Stimulated activated naive B cell treated with anti-CD40 and anti-IgM and Interleukin-4, amounts not matched to agents 10 μg/mL and 1 μg/mL and 100 μg/mL, for 72 hours (primary cell): Measurements from ENCODE around the gene GALNT5.
"Not testable (repeated sequence)": the region's sequence is repeated elsewhere in the genome, so short reads cannot be mapped to it uniquely, and the experiment has no call there.

ENCODE experiments used
- ATAC-seq, 2 donors: fragments of 150-1000 bp; cut with Tn5 transposase; replicated peaks; 2 replicates each; pipeline ENCODE4 v1.10.0; 2021; ENCODE audit warnings: moderate library complexity in 1 of 2
- DNase-seq: peaks from one replicate; pipeline ENCODE4 v3.0.0; 2021
- H3K27ac Mint-ChIP-seq: one replicate; pipeline ENCODE4 v1.8.0; 2022; ENCODE audit warnings: mild to moderate bottlenecking, mixed read lengths
- H3K27me3 Mint-ChIP-seq, 2 donors: one replicate each; pipeline ENCODE4 v1.8.0; 2022; ENCODE audit warnings: mixed read lengths in 2 of 2
- H3K36me3 Mint-ChIP-seq, 2 donors: one replicate each; pipeline ENCODE4 v1.8.0; 2022; ENCODE audit warnings: mixed read lengths in 2 of 2, mild to moderate bottlenecking in 1 of 2
- H3K4me1 Mint-ChIP-seq, 2 donors: one replicate each; pipeline ENCODE4 v1.8.0; 2022; ENCODE audit warnings: mixed read lengths in 2 of 2, mild to moderate bottlenecking in 1 of 2
- H3K4me3 Mint-ChIP-seq, 2 donors: one replicate each; pipeline ENCODE4 v1.8.0; 2022; ENCODE audit warnings: mild to moderate bottlenecking in 2 of 2, mixed read lengths in 2 of 2, moderate library complexity in 1 of 2
- H3K9me3 Mint-ChIP-seq, 2 donors: one replicate each; pipeline ENCODE4 v1.8.0; 2022; ENCODE audit warnings: mixed read lengths in 2 of 2, mild to moderate bottlenecking in 1 of 2

The GALNT5 gene, protein sequence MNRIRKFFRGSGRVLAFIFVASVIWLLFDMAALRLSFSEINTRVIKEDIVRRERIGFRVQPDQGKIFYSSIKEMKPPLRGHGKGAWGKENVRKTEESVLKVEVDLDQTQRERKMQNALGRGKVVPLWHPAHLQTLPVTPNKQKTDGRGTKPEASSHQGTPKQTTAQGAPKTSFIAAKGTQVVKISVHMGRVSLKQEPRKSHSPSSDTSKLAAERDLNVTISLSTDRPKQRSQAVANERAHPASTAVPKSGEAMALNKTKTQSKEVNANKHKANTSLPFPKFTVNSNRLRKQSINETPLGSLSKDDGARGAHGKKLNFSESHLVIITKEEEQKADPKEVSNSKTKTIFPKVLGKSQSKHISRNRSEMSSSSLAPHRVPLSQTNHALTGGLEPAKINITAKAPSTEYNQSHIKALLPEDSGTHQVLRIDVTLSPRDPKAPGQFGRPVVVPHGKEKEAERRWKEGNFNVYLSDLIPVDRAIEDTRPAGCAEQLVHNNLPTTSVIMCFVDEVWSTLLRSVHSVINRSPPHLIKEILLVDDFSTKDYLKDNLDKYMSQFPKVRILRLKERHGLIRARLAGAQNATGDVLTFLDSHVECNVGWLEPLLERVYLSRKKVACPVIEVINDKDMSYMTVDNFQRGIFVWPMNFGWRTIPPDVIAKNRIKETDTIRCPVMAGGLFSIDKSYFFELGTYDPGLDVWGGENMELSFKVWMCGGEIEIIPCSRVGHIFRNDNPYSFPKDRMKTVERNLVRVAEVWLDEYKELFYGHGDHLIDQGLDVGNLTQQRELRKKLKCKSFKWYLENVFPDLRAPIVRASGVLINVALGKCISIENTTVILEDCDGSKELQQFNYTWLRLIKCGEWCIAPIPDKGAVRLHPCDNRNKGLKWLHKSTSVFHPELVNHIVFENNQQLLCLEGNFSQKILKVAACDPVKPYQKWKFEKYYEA

DNA sequence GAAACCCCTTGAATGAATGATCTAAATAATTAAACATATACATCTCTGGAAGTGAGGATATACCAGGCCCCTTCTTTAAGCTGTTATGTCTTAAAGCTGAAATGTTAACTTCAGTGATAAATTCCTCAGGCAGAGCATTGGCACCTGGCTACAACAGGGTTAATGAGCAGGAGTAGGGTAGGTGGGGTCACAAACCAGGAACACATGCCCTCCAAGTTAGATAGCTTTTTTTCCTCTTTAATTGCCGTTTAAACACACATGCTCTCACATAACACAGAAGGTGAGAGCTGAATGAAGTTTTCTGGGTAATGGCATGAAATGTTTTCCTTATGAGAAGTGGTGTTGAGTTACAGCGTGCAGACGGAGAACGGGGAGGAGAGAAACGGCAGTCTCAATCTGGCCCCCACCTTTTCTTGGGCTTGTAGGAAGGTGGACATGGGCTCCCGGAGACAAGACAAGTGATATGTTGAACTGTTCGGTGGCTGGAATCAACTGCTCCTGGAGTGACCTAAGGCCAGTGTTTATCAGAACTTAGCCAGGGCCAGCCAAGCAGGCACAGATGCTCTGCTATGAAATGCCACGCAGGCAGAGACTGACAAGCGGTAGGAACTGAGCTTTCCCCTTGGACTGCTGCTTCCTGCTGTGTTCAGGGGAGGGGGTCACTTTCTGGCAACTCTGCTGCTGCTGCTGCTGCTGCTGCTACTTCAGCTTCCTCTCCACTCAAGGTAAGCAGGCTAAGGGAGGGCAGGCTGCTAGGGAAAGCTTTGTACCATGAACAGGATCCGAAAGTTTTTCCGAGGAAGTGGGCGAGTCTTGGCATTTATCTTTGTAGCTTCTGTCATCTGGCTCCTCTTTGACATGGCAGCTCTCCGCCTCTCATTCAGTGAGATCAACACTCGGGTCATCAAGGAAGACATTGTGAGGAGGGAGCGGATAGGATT is at the start of gene GALNT5:
Gene GALNT5, plus strand, starts transcription at position 394 of the 941 bp plus-strand sequence. Its CDS starts 378 bp downstream, at position 772.
- no peak within 1 kb of the TSS for H3K27ac Mint-ChIP-seq
- H3K36me3 Mint-ChIP-seq: no peaks in the 10 kb centered on the region
- no peak within 1 kb of the TSS for H3K4me3 Mint-ChIP-seq
- no peaks in the 10 kb centered on the region for H3K9me3 Mint-ChIP-seq
- no peak for DNase-seq
- H3K27me3 Mint-ChIP-seq: peaks cover 20 to 34% of the 10 kb centered on the region in 2 donors
- peak in 1 of 2 donors; percentile 28 for ATAC-seq
- peaks cover 10 to 34% of the 10 kb centered on the region in 2 donors for H3K4me1 Mint-ChIP-seq

- no peaks in the 10 kb centered on the region for H3K9me3 Mint-ChIP-seq
- no peak overlapping the region for H3K27ac Mint-ChIP-seq
- no peak overlapping the region for H3K4me3 Mint-ChIP-seq
- no peaks in the 10 kb centered on the region for H3K36me3 Mint-ChIP-seq
- no peaks in the 10 kb centered on the region for H3K4me1 Mint-ChIP-seq
- no peak for ATAC-seq
- no peak for DNase-seq
- peaks cover 0 to 4% of the 10 kb centered on the region in 2 donors for H3K27me3 Mint-ChIP-seq
Measured at GRCh38 chr2:157216286-157216965, 41.1 kb upstream of the GALNT5 start.

GRCh38 chr2:157217409-157217808 is 40.1 kb upstream of the GALNT5 start:
- DNase-seq: no peak
- H3K4me3 Mint-ChIP-seq: no peak overlapping the region

DNA sequence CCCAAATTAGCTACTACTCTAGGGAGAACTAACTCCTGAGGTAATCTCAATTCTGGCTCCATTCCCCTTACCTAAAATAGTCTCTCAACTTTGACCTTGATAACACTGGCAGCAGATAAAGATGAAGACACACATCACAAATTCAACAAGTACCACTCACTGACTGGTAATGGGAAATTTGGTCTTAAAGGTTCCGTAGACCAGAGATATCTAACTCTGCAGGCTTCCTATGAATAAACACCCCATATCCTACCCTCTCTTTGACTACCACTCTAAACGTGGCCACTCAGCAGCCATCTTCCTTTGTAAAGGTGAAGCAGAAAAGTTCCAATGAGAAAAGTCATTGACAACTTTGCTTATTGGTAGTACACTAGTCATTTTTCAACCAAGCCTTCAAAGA is 38.6 kb upstream of the GALNT5 start:
- Mint-ChIP-seq H3K4me1 (no peaks in the 10 kb centered on the region), H3K27me3 (peaks cover 0 to 4% of the 10 kb centered on the region in 2 donors), H3K4me3 (no peak overlapping the region), H3K36me3 (no peaks in the 10 kb centered on the region), H3K9me3 (no peaks in the 10 kb centered on the region), H3K27ac (no peak overlapping the region)
- ATAC-seq (no peak), DNase-seq (no peak)

More at GRCh38 chr2:157217409-157217808, 40.1 kb upstream of the GALNT5 start:
- Mint-ChIP-seq H3K27me3 (peaks cover 0 to 4% of the 10 kb centered on the region in 2 donors), H3K36me3 (no peaks in the 10 kb centered on the region), H3K9me3 (no peaks in the 10 kb centered on the region), H3K27ac (no peak overlapping the region), H3K4me1 (no peaks in the 10 kb centered on the region)
- no peak for ATAC-seq

GRCh38 chr2:157220502-157220901 is 37.0 kb upstream of the GALNT5 start:
- no peaks in the 10 kb centered on the region for H3K9me3 Mint-ChIP-seq
- no peak overlapping the region for H3K4me3 Mint-ChIP-seq
- H3K36me3 Mint-ChIP-seq: no peaks in the 10 kb centered on the region
- DNase-seq (no peak), ATAC-seq (no peak)
- H3K4me1 Mint-ChIP-seq: no peaks in the 10 kb centered on the region
- peaks cover 0 to 4% of the 10 kb centered on the region in 2 donors for H3K27me3 Mint-ChIP-seq
- H3K27ac Mint-ChIP-seq: no peak overlapping the region

DNA sequence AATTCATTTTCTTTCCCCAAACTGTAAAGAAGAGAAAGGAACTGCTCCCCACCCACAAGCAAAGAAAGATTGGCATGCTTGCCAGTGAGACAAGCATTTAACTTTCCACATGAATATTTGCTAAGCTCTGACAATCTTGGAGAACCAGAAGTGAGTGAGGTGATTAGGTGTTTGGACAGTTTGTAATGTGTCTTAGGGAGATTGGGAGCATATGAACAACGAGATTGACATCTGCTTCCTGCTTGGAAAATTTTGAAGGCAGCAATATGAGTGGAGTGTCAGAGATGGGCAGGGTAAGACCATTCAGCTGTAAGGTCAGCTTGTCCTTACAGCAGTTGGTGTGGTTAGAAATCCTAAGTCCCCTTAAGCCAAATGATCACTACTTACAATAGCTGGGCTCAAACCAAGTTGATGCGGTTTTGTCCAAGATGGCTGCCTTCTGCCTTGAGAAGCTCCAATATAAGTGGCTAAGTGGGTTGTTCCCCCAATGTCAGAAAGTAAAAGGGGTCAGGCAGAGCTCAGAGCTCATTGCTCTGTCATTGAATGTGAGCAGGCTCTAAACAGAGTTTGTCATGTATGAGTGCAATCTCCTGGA is 36.0 kb upstream of the GALNT5 start:
- ATAC-seq: no peak
- Mint-ChIP-seq H3K4me3 (no peak overlapping the region), H3K27me3 (no peaks in the 10 kb centered on the region), H3K9me3 (no peaks in the 10 kb centered on the region), H3K4me1 (no peaks in the 10 kb centered on the region), H3K36me3 (no peaks in the 10 kb centered on the region), H3K27ac (no peak overlapping the region)
- DNase-seq: no peak

DNA sequence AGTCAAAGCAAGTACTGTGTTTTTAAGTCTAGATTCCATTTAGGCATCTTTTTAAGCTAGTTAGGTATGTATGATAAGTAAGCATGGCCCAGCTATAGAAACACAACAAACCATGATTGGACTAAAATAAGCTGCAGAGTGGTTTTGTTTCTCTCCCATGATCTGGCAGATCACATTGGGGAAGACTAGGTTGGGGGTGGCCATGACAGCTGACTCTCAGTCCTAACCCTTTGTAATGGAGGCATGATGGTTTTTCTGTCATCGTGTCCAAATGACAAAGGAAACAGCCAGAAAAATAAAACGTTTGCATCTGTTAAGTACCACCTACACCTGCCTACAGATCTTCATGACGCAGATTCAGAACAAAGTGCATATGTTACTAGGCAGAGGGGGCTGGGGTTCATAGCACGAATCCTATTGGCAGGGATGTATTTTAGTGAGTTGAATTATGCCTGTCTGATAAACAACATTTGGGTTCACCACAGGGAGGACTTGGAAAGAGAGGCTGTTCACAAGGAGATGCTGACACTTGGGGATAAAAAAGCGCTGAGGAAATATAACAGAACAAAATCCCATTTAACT is 33.8 kb upstream of the GALNT5 start:
- no peak overlapping the region for H3K4me3 Mint-ChIP-seq
- no peak overlapping the region for H3K27ac Mint-ChIP-seq
- no peaks in the 10 kb centered on the region for H3K36me3 Mint-ChIP-seq
- DNase-seq (no peak), ATAC-seq (no peak)
- peaks cover 0 to 2% of the 10 kb centered on the region in 2 donors for H3K9me3 Mint-ChIP-seq
- H3K27me3 Mint-ChIP-seq: no peaks in the 10 kb centered on the region
- no peaks in the 10 kb centered on the region for H3K4me1 Mint-ChIP-seq

DNA sequence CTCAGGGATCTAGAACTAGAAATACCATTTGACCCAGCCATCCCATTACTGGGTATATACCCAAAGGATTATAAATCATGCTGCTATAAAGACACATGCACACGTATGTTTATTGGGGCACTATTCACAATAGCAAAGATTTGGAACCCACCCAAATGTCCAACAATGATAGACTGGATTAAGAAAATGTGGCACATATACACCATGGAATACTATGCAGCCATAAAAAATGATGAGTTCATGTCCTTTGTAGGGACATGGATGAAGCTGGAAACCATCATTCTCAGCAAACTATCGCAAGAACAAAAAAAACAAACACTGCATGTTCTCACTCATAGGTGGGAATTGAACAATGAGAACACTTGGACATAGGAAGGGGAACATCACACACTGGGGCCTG is 33.1 kb upstream of the GALNT5 start:
- not testable (repeated sequence) for DNase-seq, H3K9me3 Mint-ChIP-seq, H3K36me3 Mint-ChIP-seq, H3K27me3 Mint-ChIP-seq, H3K4me1 Mint-ChIP-seq, H3K4me3 Mint-ChIP-seq, H3K27ac Mint-ChIP-seq, ATAC-seq

- no peak overlapping the region for H3K4me3 Mint-ChIP-seq
- no peak for DNase-seq
- peaks cover 0 to 6% of the 10 kb centered on the region in 2 donors for H3K27me3 Mint-ChIP-seq
- H3K36me3 Mint-ChIP-seq: no peaks in the 10 kb centered on the region
- no peaks in the 10 kb centered on the region for H3K4me1 Mint-ChIP-seq
- H3K9me3 Mint-ChIP-seq: peaks cover 3 to 9% of the 10 kb centered on the region in 2 donors
- no peak for ATAC-seq
- no peak overlapping the region for H3K27ac Mint-ChIP-seq
Measured at GRCh38 chr2:157227592-157227991, 29.9 kb upstream of the GALNT5 start.

DNA sequence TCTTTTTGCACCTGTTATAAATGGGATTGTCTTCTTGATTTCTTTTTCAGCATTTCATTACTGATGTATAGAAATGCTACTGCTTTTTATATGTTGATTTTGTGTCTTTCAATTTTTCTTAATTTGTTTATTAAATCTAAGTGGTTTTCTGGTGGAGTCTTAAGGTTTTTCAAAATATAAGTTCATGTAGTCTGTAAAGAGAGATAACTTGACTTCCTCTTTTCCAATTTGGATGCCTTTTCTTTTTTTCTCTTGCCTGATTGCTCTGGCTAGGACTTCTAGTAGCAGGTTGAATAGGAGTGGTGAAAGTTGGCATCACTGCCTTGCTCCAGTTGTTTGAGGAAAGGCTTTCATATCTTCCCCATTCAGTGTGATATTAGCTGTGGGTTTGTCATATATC is 28.6 kb upstream of the GALNT5 start:
- ATAC-seq: no peak
- H3K27ac Mint-ChIP-seq: no peak overlapping the region

GRCh38 chr2:157229572-157229971 is 27.9 kb upstream of the GALNT5 start:
- H3K36me3 Mint-ChIP-seq: no peaks in the 10 kb centered on the region
- no peak overlapping the region for H3K27ac Mint-ChIP-seq
- DNase-seq: no peak
- ATAC-seq: no peak
- peaks cover 5 to 13% of the 10 kb centered on the region in 2 donors for H3K9me3 Mint-ChIP-seq
- no peaks in the 10 kb centered on the region for H3K4me1 Mint-ChIP-seq
- H3K4me3 Mint-ChIP-seq: no peak overlapping the region
- H3K27me3 Mint-ChIP-seq: peaks cover 6% of the 10 kb centered on the region in 2 donors

More for the DNA sequence above, 28.6 kb upstream of the GALNT5 start:
- H3K36me3 Mint-ChIP-seq: no peaks in the 10 kb centered on the region
- no peak for DNase-seq
- H3K4me1 Mint-ChIP-seq: no peaks in the 10 kb centered on the region
- peaks cover 5 to 13% of the 10 kb centered on the region in 2 donors for H3K9me3 Mint-ChIP-seq
- no peak overlapping the region for H3K4me3 Mint-ChIP-seq
- peaks cover 6% of the 10 kb centered on the region in 2 donors for H3K27me3 Mint-ChIP-seq

GRCh38 chr2:157231476-157231875 is 26.0 kb upstream of the GALNT5 start:
- H3K9me3 Mint-ChIP-seq: peaks cover 5 to 13% of the 10 kb centered on the region in 2 donors
- no peak overlapping the region for H3K27ac Mint-ChIP-seq
- ATAC-seq (no peak), DNase-seq (no peak)
- no peaks in the 10 kb centered on the region for H3K4me1 Mint-ChIP-seq
- no peaks in the 10 kb centered on the region for H3K36me3 Mint-ChIP-seq
- H3K27me3 Mint-ChIP-seq: peaks cover 6 to 8% of the 10 kb centered on the region in 2 donors
- no peak overlapping the region for H3K4me3 Mint-ChIP-seq

DNA sequence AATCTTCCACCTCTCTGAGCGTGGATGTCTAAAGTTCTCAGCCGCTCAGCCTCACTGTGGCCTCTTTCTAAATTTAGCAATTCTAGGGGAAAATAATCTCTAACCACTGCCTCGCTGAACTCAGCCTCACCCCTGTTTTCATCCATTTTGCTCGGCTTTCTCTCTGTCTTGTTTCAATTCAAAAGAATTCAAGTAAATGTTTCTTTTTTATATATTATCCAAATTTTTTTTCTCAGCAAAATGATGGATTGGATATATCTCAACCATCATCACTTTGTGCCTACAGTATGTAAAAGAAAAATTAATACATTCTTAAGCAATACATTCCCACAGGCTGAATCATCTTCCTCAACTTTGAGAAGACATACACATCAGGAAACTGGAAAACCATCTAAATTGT is 24.0 kb upstream of the GALNT5 start:
- no peak overlapping the region for H3K27ac Mint-ChIP-seq
- H3K4me3 Mint-ChIP-seq: no peak overlapping the region
- DNase-seq (no peak), ATAC-seq (no peak)
- peaks cover 5 to 13% of the 10 kb centered on the region in 2 donors for H3K9me3 Mint-ChIP-seq
- H3K4me1 Mint-ChIP-seq: no peaks in the 10 kb centered on the region
- no peaks in the 10 kb centered on the region for H3K36me3 Mint-ChIP-seq
- peaks cover 9 to 19% of the 10 kb centered on the region in 2 donors for H3K27me3 Mint-ChIP-seq
